GM12872 (cell line): ENCODE measurements around the gene KYNU.

ENCODE experiments used
- CTCF ChIP-seq: IDR thresholded peaks from 3 replicates; pipeline ENCODE4 v1.5.1; 2011; ENCODE audit warnings: low read depth, mild to moderate bottlenecking, low read length, moderate library complexity; ENCODE audit not compliant: insufficient read depth

KYNU gene

DNA sequence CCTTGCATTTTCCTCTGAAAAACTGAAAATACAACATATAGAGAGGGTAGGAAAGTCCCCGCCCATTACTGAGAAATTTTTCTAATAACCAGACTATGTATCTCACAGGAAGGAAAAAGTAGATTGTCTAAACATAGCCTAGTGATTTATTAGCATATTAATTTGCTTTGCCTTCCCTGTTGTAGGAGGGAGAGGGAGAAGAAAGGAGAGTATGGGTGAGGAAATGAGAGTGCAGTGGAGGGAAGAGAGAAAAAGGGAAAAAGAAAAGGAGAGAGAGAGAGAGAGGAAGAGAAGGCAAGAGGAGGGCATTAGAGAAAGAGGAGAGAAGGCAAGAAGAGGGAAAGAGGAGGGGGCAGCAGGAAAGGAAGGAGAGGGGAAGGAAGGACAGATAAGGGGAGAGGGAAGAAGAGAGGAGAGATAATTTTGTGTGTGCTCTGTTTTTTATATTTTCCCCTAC lies 3.6 kb upstream of the KYNU start:
- no peak for TF ChIP-seq CTCF

- TF ChIP-seq CTCF: no peak
Measured at GRCh38 chr2:142874293-142874814, 3.1 kb upstream of the KYNU start.

GRCh38 chr2:142875010-142875409 lies 2.5 kb upstream of the KYNU start:
- TF ChIP-seq CTCF: no peak

- no peak for TF ChIP-seq CTCF
Measured at GRCh38 chr2:142875652-142876051, 1.8 kb upstream of the KYNU start.

- no peak for TF ChIP-seq CTCF
Measured at GRCh38 chr2:142876423-142876822, 1.0 kb upstream of the KYNU start.

DNA sequence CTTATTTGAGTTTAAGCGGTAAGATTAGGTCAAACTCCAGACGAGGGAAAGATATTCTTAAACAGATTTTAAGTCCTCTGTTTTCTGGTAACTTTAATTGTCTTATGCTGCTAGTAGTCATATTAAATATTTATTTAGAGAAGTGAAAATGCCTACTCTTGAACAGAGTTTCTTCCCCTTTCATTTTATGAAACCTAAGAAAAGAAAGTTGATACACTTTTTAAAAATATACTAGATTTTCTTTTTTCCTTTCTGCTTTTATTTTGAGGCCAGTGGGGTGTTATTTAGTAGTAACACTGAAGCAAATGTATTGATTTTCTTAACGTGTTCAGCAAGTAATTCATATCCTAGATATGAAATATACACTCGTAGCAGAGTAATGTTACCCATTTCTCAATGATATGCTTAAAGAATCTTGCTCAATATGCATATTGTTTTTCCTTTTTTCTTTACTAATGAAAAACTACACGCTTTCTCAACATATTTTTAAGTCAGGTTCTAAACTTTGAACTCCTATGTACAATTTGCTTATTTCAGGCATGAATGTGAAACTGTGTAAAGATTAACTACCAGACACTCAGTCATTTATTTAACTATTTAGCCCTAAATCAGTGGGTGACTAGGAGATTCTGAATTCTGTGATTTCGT lies 691 bp downstream of the KYNU start:
- no peak for TF ChIP-seq CTCF

GRCh38 chr2:142879151-142879550 lies 1.7 kb downstream of the KYNU start:
- TF ChIP-seq CTCF: no peak
